Skeletal muscle tissue (tissue), 4 donors: Measurements from ENCODE around the gene CFAP119. TPM values are rescaled to one million over a fixed set of nuclear protein-coding genes. Genes with fewer than 3 reads are reported as not detected.

ENCODE experiments used
- H3K27ac ChIP-seq: one replicate; pipeline ENCODE4 v1.7.0; 2013; ENCODE audit warnings: mild to moderate bottlenecking, low read depth, low read length, inconsistent platforms
- H3K27me3 ChIP-seq, 3 donors: one replicate each; pipeline ENCODE4 v1.7.0; 2013; ENCODE audit warnings: low read length in 3 of 3; ENCODE audit not compliant: control insufficient read depth in 3 of 3, insufficient read depth in 3 of 3
- H3K36me3 ChIP-seq, 3 donors: one replicate each; pipeline ENCODE4 v1.7.0; 2013; ENCODE audit warnings: low read length in 3 of 3; ENCODE audit not compliant: control insufficient read depth in 3 of 3, insufficient read depth in 3 of 3
- H3K4me1 ChIP-seq, 3 donors: one replicate each; pipeline ENCODE4 v1.7.0; 2013; ENCODE audit warnings: low read length in 3 of 3, mild to moderate bottlenecking in 3 of 3; ENCODE audit not compliant: control insufficient read depth in 3 of 3, insufficient read depth in 3 of 3
- H3K4me3 ChIP-seq, 3 donors: one replicate each; pipeline ENCODE4 v1.7.0; 2013; ENCODE audit warnings: low read length in 3 of 3
- H3K9ac ChIP-seq, 3 donors: one replicate each; pipeline ENCODE4 v1.7.0; 2013; ENCODE audit warnings: low read length in 3 of 3, mild to moderate bottlenecking in 3 of 3, moderate library complexity in 2 of 3, low read depth in 1 of 3
- H3K9me3 ChIP-seq, 3 donors: one replicate each; pipeline ENCODE4 v1.7.0; 2013; ENCODE audit warnings: low read length in 3 of 3; ENCODE audit not compliant: control insufficient read depth in 3 of 3
- total RNA-seq: library from RNA; depleted of rRNA; stranded (reverse); fragments of >200 nt; gene quantifications from one replicate; pipeline ENCODE4 v1.2.3, GENCODE V29; 2014
- donor health status: Osteomylitis.

The CFAP119 gene
- total RNA-seq, 1 donor from 2014 or later, result 1.6 TPM

- peaks cover 12 to 25% (median 18%) of the 10 kb centered on the region in 3 donors for H3K36me3 ChIP-seq
- H3K4me1 ChIP-seq, result peaks cover 13 to 22% (median 15%) of the 10 kb centered on the region in 3 donors
- no peak overlapping the region for H3K4me3 ChIP-seq
- H3K9me3 ChIP-seq, result no peaks in the 10 kb centered on the region
- peak overlapping the region; percentile 61 for H3K27ac ChIP-seq
- no peaks in the 10 kb centered on the region for H3K27me3 ChIP-seq
- H3K9ac ChIP-seq, result no peak overlapping the region
Observed at GRCh38 chr16:30743716-30744115, 18.1 kb downstream of the CFAP119 start.

- H3K9me3 ChIP-seq, result no peaks in the 10 kb centered on the region
- H3K9ac ChIP-seq, result no peak overlapping the region
- no peak overlapping the region for H3K27ac ChIP-seq
- no peak overlapping the region for H3K4me3 ChIP-seq
- peaks cover 7 to 15% (median 8%) of the 10 kb centered on the region in 3 donors for H3K4me1 ChIP-seq
- H3K27me3 ChIP-seq, result no peaks in the 10 kb centered on the region
- H3K36me3 ChIP-seq, result peaks cover 33 to 46% (median 40%) of the 10 kb centered on the region in 3 donors
Observed at GRCh38 chr16:30741461-30741914, 20.4 kb downstream of the CFAP119 start.

GRCh38 chr16:30740364-30741251 is 21.3 kb downstream of the CFAP119 start:
- Histone ChIP-seq H3K4me3 (peak overlapping the region in 2 of 3 donors; percentile 15 to 59), H3K36me3 (peaks cover 42 to 55% (median 49%) of the 10 kb centered on the region in 3 donors), H3K9me3 (no peaks in the 10 kb centered on the region), H3K4me1 (peaks cover 7 to 15% (median 8%) of the 10 kb centered on the region in 3 donors), H3K27ac (no peak overlapping the region), H3K9ac (peak overlapping the region in 1 of 3 donors; percentile 54), H3K27me3 (no peaks in the 10 kb centered on the region)

- Histone ChIP-seq H3K36me3 (peaks cover 50 to 62% (median 52%) of the 10 kb centered on the region in 3 donors), H3K27me3 (no peaks in the 10 kb centered on the region), H3K9me3 (no peaks in the 10 kb centered on the region), H3K4me3 (no peak overlapping the region), H3K27ac (no peak overlapping the region), H3K9ac (no peak overlapping the region), H3K4me1 (peaks cover 7 to 15% (median 8%) of the 10 kb centered on the region in 3 donors)
Observed at GRCh38 chr16:30738984-30739951, 22.6 kb downstream of the CFAP119 start.

- H3K4me3 ChIP-seq, result no peak overlapping the region
- H3K9ac ChIP-seq, result no peak overlapping the region
- H3K36me3 ChIP-seq, result peaks cover 59 to 67% (median 62%) of the 10 kb centered on the region in 3 donors
- H3K9me3 ChIP-seq, result no peaks in the 10 kb centered on the region
- H3K4me1 ChIP-seq, result peaks cover 7 to 15% (median 8%) of the 10 kb centered on the region in 3 donors
- no peaks in the 10 kb centered on the region for H3K27me3 ChIP-seq
- H3K27ac ChIP-seq, result no peak overlapping the region
Observed at GRCh38 chr16:30737794-30738648, 23.8 kb downstream of the CFAP119 start.

- H3K27me3 ChIP-seq, result no peaks in the 10 kb centered on the region
- no peak overlapping the region for H3K27ac ChIP-seq
- H3K4me3 ChIP-seq, result no peak overlapping the region
- no peak overlapping the region for H3K9ac ChIP-seq
- no peaks in the 10 kb centered on the region for H3K9me3 ChIP-seq
- peaks cover 7 to 15% (median 8%) of the 10 kb centered on the region in 3 donors for H3K4me1 ChIP-seq
- peaks cover 67 to 74% (median 67%) of the 10 kb centered on the region in 3 donors for H3K36me3 ChIP-seq
Observed at GRCh38 chr16:30736995-30737793, 24.7 kb downstream of the CFAP119 start.

GRCh38 chr16:30731411-30731810 is 30.5 kb downstream of the CFAP119 start:
- Histone ChIP-seq H3K27ac (no peak overlapping the region), H3K36me3 (peaks cover 58 to 61% (median 61%) of the 10 kb centered on the region in 3 donors), H3K9ac (no peak overlapping the region), H3K9me3 (no peaks in the 10 kb centered on the region), H3K27me3 (no peaks in the 10 kb centered on the region), H3K4me3 (no peak overlapping the region), H3K4me1 (no peaks in the 10 kb centered on the region)

- Histone ChIP-seq H3K36me3 (peaks cover 54 to 60% (median 59%) of the 10 kb centered on the region in 3 donors), H3K4me3 (no peak overlapping the region), H3K9ac (no peak overlapping the region), H3K4me1 (no peaks in the 10 kb centered on the region), H3K9me3 (no peaks in the 10 kb centered on the region), H3K27me3 (no peaks in the 10 kb centered on the region), H3K27ac (peak overlapping the region; percentile 25)
Observed at GRCh38 chr16:30728899-30729672, 32.8 kb downstream of the CFAP119 start.
